Activated CD4-positive, alpha-beta memory T cell treated with anti-CD3 and anti-CD28 coated beads for 36 hours (primary cell): ENCODE results near the gene CADM1. TPM values are rescaled to one million over a fixed set of nuclear protein-coding genes. Genes with fewer than 3 reads are reported as not detected.

Experiments
- CTCF ChIA-PET: fragments of 350-600 bp; sonication (Branson Sonifier 250); formaldehyde crosslinking; loops from one replicate; lab custom pipeline; 2021; ENCODE audit warnings: antibody characterized with exemption, inconsistent platforms; lab: Charles Lee
- POLR2A ChIA-PET: fragments of 350-600 bp; sonication (Branson Sonifier 250); formaldehyde crosslinking; loops from one replicate; lab custom pipeline; 2021; ENCODE audit warnings: antibody characterized with exemption; lab: Charles Lee
- DNase-seq: peaks from one replicate; pipeline ENCODE4 v3.0.0-alpha.2; 2020
- H3K27ac Mint-ChIP-seq: one replicate; pipeline ENCODE4 v1.8.0; 2021; ENCODE audit warnings: mixed read lengths
- H3K27me3 Mint-ChIP-seq: one replicate; pipeline ENCODE4 v1.8.0; 2021; ENCODE audit warnings: mixed read lengths
- H3K36me3 Mint-ChIP-seq: one replicate; pipeline ENCODE4 v1.8.0; 2021; ENCODE audit warnings: mixed read lengths
- H3K4me1 Mint-ChIP-seq: one replicate; pipeline ENCODE4 v1.8.0; 2021; ENCODE audit warnings: low read depth, mixed read lengths
- H3K4me3 Mint-ChIP-seq: one replicate; pipeline ENCODE4 v1.8.0; 2021; ENCODE audit warnings: mild to moderate bottlenecking, mixed read lengths
- H3K9me3 Mint-ChIP-seq: one replicate; pipeline ENCODE4 v1.8.0; 2021; ENCODE audit warnings: mixed read lengths
- intact Hi-C: fragments of 100-400 bp; cut with micrococcal nuclease; formaldehyde crosslinking; loops from one replicate; pipeline ENCODE4 v1.15.1; 2023
- total RNA-seq, 2 experiments: library from RNA; stranded (reverse); gene quantifications; one replicate each; pipeline ENCODE4 v1.2.3, GENCODE V29; 2021

The CADM1 gene
- total RNA-seq, 2 experiments from 2014 or later = 0.95 to 1.5 TPM

DNA sequence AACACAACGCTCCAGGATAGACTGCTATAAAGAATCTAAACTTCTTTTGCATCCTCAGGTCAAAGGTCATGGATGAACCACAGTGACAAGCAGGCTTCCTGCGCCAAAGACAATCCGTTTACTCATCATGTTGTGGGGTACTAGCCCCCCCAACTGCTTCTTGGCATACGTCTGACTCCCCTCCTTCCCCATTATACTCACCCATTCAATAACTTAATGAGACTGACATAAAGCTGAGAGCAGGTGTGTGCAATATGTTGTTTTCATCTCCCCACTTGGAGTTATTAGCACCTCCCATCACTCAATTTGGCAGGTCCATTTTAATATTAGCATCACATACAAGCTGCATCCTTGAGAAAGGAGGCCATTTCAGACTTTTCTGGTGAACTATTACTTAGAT, 157.1 kb downstream of the CADM1 start:
- Mint-ChIP-seq H3K27ac (no peak overlapping the region), H3K27me3 (peaks cover 6% of the 10 kb centered on the region), H3K9me3 (no peaks in the 10 kb centered on the region), H3K4me1 (no peaks in the 10 kb centered on the region), H3K4me3 (no peak overlapping the region), H3K36me3 (no peaks in the 10 kb centered on the region)
- intact Hi-C loops = no loop called here
- no peak for DNase-seq
- ChIA-PET POLR2A (no interaction called here), CTCF (no interaction called here)

DNA sequence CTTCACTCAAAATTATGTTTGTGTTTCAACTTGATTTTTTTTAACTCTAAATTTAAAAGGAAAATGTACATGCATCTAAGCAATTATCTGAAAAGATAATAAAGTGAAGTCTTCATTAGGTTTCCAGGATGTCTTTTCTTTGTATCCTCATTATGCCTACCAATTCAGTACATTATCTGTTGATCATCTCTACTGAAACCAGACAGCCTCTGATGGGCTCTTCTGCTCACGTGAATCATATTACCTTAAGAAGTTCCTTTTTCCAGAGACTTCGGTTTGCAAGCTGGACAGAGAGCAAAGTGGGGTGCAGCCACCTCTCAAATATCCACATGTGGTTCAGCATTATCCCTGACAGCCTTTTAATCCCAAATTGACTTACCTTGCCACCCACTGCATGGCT, 158.4 kb downstream of the CADM1 start:
- no peaks in the 10 kb centered on the region for H3K36me3 Mint-ChIP-seq
- H3K27ac Mint-ChIP-seq = no peak overlapping the region
- ChIA-PET POLR2A (no interaction called here), CTCF (no interaction called here)
- no peaks in the 10 kb centered on the region for H3K4me1 Mint-ChIP-seq
- DNase-seq = no peak
- H3K4me3 Mint-ChIP-seq = no peak overlapping the region
- peaks cover 6% of the 10 kb centered on the region for H3K27me3 Mint-ChIP-seq
- no peaks in the 10 kb centered on the region for H3K9me3 Mint-ChIP-seq
- intact Hi-C loops = no loop called here

DNA sequence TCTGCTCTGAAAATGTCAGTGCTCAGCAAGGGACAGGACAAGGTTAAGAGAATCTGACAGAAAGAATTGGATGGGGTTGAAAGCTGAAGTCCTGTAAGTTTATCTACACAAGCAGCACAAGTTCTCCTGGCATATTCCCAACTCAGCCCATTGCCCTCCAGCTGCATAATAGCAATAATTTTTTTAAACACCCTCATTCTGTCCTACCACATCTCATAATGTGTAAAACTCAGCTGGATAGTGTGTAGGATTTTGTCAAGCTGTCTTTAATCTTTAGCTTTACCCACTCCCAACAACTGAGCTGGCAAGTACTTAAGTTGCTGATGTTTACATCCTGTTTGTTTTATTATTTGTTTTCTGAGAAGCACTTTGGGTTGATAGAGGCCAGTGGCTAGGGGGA, 158.9 kb downstream of the CADM1 start:
- ChIA-PET POLR2A (no interaction called here), CTCF (no interaction called here)
- Mint-ChIP-seq H3K36me3 (no peaks in the 10 kb centered on the region), H3K9me3 (no peaks in the 10 kb centered on the region), H3K27me3 (peaks cover 6% of the 10 kb centered on the region), H3K27ac (no peak overlapping the region), H3K4me1 (no peaks in the 10 kb centered on the region), H3K4me3 (no peak overlapping the region)
- DNase-seq = no peak
- intact Hi-C loops = no loop called here

DNA sequence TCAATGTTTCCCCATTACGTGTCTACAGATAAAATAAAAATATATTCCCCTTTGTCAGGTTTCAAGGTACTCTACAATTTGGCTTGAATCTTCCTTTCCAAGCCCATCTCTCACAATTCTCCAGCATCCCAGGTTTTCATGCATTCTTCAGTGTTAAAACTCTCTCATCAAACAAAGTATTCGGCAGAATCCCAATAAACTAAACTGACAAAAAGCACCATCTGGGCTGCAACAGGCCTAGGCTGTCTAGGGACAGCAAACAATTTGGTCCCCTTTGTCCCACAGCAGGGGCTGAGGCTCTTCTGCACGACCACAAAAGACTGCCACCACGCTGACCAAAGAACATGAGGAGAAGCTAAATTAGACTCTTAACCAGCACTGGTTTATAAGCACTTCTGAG, 159.4 kb downstream of the CADM1 start:
- H3K9me3 Mint-ChIP-seq = no peaks in the 10 kb centered on the region
- H3K4me3 Mint-ChIP-seq = no peak overlapping the region
- CTCF ChIA-PET = no interaction called here
- H3K27me3 Mint-ChIP-seq = peaks cover 6% of the 10 kb centered on the region
- H3K36me3 Mint-ChIP-seq = no peaks in the 10 kb centered on the region
- DNase-seq = no peak
- POLR2A ChIA-PET = no interaction called here
- intact Hi-C loops = no loop called here
- H3K27ac Mint-ChIP-seq = no peak overlapping the region
- no peaks in the 10 kb centered on the region for H3K4me1 Mint-ChIP-seq

DNA sequence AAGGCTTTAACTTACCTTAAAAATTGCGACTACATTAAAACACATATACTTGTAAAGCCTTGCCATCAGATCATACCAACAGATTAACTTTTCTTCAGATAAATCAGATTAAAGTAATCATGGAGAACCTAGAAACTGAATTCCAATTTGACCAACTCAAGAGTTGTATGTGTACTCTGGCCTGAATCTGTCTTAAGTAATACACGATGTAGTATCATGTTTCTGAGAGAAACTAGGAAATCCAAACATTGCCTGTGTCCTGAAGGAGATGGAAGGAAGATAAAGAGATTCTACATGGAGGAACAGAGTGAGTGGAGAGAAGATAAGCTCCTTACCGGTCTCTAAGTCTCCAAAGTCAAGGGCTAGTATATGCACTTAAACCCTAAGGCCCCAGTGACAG, 162.1 kb downstream of the CADM1 start:
- Mint-ChIP-seq H3K27me3 (peaks cover 6% of the 10 kb centered on the region), H3K9me3 (no peaks in the 10 kb centered on the region), H3K4me3 (no peak overlapping the region), H3K4me1 (no peaks in the 10 kb centered on the region), H3K27ac (no peak overlapping the region), H3K36me3 (no peaks in the 10 kb centered on the region)
- CTCF ChIA-PET = no interaction called here
- no peak for DNase-seq
- POLR2A ChIA-PET = no interaction called here
- intact Hi-C loops = no loop called here

DNA sequence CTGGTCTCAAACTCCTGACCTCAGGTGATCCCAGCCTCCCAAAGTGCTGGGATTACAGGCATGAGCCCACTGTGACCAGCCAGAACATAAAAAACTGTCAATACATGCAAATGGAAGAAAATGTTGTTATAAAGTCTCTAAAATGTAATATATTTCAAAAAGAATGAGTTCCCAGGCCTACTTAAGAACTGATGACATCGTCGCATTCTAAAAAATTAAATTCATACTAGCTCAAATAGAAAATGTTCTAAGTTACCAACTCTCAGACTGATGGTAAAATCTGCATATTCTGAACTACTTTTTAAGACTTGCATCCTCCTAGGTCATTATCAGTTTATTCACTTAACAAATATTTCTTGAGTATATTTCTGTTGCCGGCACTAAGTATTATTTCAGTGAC, 163.3 kb downstream of the CADM1 start:
- intact Hi-C loops = no loop called here
- DNase-seq = no peak
- CTCF ChIA-PET = no interaction called here
- Mint-ChIP-seq H3K27me3 (peaks cover 6% of the 10 kb centered on the region), H3K36me3 (no peaks in the 10 kb centered on the region), H3K27ac (no peak overlapping the region), H3K4me3 (no peak overlapping the region), H3K9me3 (no peaks in the 10 kb centered on the region), H3K4me1 (no peaks in the 10 kb centered on the region)
- POLR2A ChIA-PET = no interaction called here

DNA sequence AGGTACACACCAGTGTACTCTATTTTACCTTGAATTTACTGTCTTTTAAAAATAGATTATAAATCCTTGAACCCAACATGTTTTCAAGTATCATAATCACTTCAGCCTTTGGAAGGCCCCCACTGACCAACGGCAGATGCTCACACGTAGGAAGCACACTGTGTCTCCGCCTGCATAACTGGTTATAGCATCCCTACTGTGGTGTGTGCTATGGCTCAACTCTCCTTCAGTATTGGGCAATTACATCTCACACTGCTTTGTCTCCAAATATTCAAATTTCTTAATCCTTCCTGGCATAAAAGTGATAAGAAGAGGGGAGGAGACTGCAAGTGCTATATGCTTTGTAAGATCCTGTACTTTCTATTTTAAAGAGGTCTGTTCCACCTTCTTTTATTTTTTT, 165.7 kb downstream of the CADM1 start:
- POLR2A ChIA-PET = no interaction called here
- DNase-seq = no peak
- H3K4me1 Mint-ChIP-seq = no peaks in the 10 kb centered on the region
- H3K27ac Mint-ChIP-seq = no peak overlapping the region
- no peak overlapping the region for H3K4me3 Mint-ChIP-seq
- H3K27me3 Mint-ChIP-seq = peaks cover 1% of the 10 kb centered on the region
- intact Hi-C loops = no loop called here
- H3K9me3 Mint-ChIP-seq = no peaks in the 10 kb centered on the region
- CTCF ChIA-PET = no interaction called here
- no peaks in the 10 kb centered on the region for H3K36me3 Mint-ChIP-seq

DNA sequence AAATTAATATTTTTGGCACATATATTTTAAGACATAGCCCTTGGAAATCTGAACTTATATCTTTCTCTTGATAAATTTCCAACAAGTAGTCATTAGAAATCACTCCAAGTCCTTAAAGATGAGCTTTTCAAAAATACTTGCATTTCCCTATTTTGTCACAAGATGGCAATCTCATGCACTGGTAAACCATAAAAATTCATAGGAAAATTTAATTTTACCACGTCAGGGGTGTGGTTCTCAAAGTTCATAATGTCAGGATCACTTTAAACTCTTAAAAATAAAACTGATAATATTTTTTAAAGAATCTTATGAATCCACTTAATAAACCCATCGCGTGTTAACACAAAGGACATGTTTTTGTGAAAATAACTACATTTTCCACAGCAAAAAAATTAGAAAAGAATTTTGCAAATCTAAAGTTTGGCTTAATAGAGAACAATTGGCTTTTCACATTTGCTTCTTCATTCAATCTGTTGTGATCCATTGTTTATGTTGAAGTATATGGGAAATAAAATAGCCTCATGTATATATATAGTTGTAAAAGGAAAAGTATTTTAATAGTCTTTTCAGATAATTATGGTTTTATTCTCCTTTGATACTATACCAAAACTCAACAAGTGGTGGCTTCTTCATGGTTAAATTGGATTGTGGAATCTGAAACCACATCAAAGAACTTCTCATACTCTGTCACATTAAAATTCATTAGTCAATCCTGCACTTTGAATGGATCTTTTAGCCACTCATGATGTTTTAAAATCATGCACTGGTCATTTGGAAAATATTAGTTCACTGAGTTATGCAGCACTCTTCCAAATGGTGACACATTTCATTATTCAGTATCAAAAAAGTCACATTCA, 169.1 kb downstream of the CADM1 start:
- Mint-ChIP-seq H3K9me3 (no peaks in the 10 kb centered on the region), H3K27ac (no peak overlapping the region), H3K27me3 (peaks cover 1% of the 10 kb centered on the region), H3K36me3 (no peaks in the 10 kb centered on the region), H3K4me1 (no peaks in the 10 kb centered on the region), H3K4me3 (no peak overlapping the region)
- ChIA-PET POLR2A (no interaction called here), CTCF (interaction anchor here (0.6 to 1.0 kb wide), 13 partner anchors 10 to 1355 kb away, joined by 3 to 5 read pairs (median 3); no protein-coding TSS in a partner anchor)
- intact Hi-C loops = loop anchor here (1.0 kb wide), 1 partner anchor 169 kb away; the partner anchor contains the start of gene CADM1
- DNase-seq = no peak

DNA sequence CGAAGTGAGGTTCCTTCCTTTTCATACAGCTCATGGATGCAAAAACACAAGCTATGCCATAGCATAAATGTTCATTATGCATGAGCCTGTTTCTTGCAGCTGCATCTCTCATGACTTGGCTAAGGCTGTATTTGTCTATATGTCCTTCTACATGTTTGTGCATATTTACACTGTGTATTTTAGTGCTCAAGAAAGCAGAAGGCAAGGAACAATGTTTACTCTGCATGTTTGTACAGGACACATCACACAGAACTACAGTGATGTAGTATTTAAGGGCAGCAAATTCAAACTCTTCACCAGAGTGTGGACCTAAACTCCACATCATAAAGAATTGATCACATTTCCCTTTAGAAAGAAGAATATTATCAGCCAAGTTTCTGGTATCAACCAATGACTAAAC, 170.3 kb downstream of the CADM1 start:
- Mint-ChIP-seq H3K27ac (no peak overlapping the region), H3K4me1 (no peaks in the 10 kb centered on the region), H3K36me3 (no peaks in the 10 kb centered on the region), H3K27me3 (peaks cover 1% of the 10 kb centered on the region), H3K9me3 (no peaks in the 10 kb centered on the region), H3K4me3 (no peak overlapping the region)
- intact Hi-C loops = no loop called here
- no peak for DNase-seq
- ChIA-PET CTCF (interaction anchor here (1.3 kb wide), 1 partner anchor 9 kb away, joined by 3 read pairs; no protein-coding TSS in a partner anchor), POLR2A (no interaction called here)

DNA sequence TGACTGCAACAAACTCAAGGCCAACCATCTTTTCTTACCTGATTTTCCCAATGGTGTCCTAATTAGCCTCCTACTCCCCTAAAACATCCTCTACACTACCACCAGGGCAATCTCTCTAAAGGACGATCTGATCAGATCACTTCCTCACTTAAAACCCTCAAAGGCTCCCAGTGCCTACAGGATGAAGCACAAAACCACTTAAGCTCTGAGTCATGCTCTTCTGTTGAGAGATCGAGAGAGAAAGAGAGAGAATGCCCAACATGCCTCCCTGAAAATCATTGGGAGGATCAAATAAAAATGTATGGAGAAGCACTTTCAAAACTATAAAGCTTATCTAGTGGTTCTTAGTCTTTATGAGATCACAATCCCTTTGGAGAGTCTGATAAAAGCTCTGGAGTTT, 171.1 kb downstream of the CADM1 start:
- ChIA-PET POLR2A (no interaction called here), CTCF (interaction anchor here (1.3 kb wide), 1 partner anchor 8 kb away, joined by 3 read pairs; no protein-coding TSS in a partner anchor)
- Mint-ChIP-seq H3K27me3 (peaks cover 1% of the 10 kb centered on the region), H3K36me3 (no peaks in the 10 kb centered on the region), H3K27ac (no peak overlapping the region), H3K4me1 (no peaks in the 10 kb centered on the region), H3K4me3 (no peak overlapping the region), H3K9me3 (no peaks in the 10 kb centered on the region)
- no peak for DNase-seq
- intact Hi-C loops = no loop called here

DNA sequence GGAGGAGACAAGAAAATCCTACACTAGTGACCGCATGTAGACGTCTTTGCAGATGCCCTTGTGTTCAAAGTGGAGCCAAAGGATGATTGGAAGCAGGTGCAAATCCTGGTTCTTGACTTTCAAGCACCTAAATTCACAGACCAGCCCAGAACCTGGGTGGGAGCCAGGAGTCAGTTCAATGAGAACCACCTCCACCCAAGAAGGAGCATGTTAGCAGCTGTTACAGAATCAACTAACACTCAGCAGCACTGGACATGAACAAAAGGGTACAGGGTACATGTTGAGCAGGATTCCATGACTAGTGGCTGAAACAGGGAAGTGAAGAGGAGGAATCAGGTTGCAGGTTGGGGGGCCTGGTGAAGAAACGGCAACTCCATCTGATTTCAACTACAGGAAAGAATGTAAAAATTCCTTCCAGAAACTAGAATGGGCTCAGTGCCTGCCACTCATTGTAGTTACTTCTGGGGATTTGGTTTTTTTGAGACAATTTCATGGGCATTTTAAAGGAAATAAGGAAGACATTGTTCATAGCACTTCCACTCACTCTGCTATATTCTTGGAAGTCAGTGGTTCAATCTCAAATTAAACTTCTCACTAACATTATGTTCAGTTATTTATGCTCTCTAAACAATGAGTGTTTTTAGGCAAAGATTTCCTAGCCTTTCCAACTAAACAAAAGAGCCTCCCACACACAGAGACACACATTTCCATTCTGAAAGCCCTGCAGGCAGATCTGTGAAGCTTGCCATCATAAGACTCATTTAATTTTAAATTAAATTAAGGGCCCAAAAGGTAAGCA, 173.3 kb downstream of the CADM1 start:
- intact Hi-C loops = no loop called here
- Mint-ChIP-seq H3K9me3 (no peaks in the 10 kb centered on the region), H3K4me3 (no peak overlapping the region), H3K27ac (no peak overlapping the region), H3K27me3 (no peaks in the 10 kb centered on the region), H3K36me3 (no peaks in the 10 kb centered on the region), H3K4me1 (no peaks in the 10 kb centered on the region)
- no peak for DNase-seq
- ChIA-PET POLR2A (interaction anchor here (0.6 kb wide), 1 partner anchor 948 kb away, joined by 3 read pairs; no protein-coding TSS in a partner anchor), CTCF (no interaction called here)

DNA sequence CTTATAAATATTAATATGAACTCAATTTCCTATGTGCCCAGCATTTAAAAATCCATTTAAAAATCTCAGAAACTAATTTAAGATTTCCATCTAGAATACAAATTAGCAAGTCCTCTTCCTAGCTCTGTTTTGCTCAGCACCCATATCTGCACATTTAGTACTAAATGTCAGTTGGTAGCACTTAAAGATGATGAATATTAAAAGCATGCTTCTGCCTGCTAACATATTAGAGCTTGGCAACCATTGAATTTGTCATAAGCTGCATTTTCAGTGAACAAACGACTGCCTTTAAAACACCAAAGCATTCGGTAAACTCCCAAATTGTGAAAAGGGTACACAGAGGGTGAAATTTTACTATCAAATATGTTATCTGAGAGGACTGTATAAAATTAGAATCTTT, 177.7 kb downstream of the CADM1 start:
- POLR2A ChIA-PET = no interaction called here
- intact Hi-C loops = no loop called here
- Mint-ChIP-seq H3K4me3 (no peak overlapping the region), H3K9me3 (no peaks in the 10 kb centered on the region), H3K27me3 (no peaks in the 10 kb centered on the region), H3K27ac (no peak overlapping the region), H3K4me1 (no peaks in the 10 kb centered on the region), H3K36me3 (no peaks in the 10 kb centered on the region)
- DNase-seq = no peak
- CTCF ChIA-PET = no interaction called here
